ENCODE measurements around the gene PITPNM3. TPM values are rescaled to one million over a fixed set of nuclear protein-coding genes. Genes with fewer than 3 reads are reported as not detected.

Gene PITPNM3
- total RNA-seq, 2 donors from 2014 or later, result 11.3 to 18.2 TPM

- no peak overlapping the region for H3K27ac ChIP-seq
- no peak overlapping the region for H3K4me3 ChIP-seq
- TF ChIP-seq CTCF (IDR thresholded peaks at IDR 0.05), result no peak
- no peaks in the 10 kb centered on the region for H3K27me3 ChIP-seq
- intact Hi-C loops (cut with DNase I), result no loop called here
- H3K9ac ChIP-seq (ENCODE audit: low read depth in 2 of 2, low read length in 2 of 2), result no peak overlapping the region
- no peaks in the 10 kb centered on the region for H3K9me3 ChIP-seq
- H3K36me3 ChIP-seq, result no peaks in the 10 kb centered on the region
- H3K4me1 ChIP-seq, result no peaks in the 10 kb centered on the region
- DNase-seq, result no peak
Measured at GRCh38 chr17:6442775-6443174, 113.6 kb downstream of the PITPNM3 start.

GRCh38 chr17:6439951-6440350 is 116.4 kb downstream of the PITPNM3 start:
- Histone ChIP-seq H3K9me3 (no peaks in the 10 kb centered on the region), H3K27ac (no peak overlapping the region), H3K27me3 (no peaks in the 10 kb centered on the region), H3K9ac (ENCODE audit: low read depth in 2 of 2, low read length in 2 of 2) (no peak overlapping the region), H3K36me3 (no peaks in the 10 kb centered on the region), H3K4me3 (no peak overlapping the region), H3K4me1 (no peaks in the 10 kb centered on the region)
- TF ChIP-seq CTCF (IDR thresholded peaks at IDR 0.05), result no peak
- DNase-seq, result no peak
- intact Hi-C loops (cut with DNase I), result loop anchor here (5.0 kb wide), 1 partner anchor 848 kb away; no protein-coding TSS in a partner anchor

- Histone ChIP-seq H3K27me3 (no peaks in the 10 kb centered on the region), H3K4me3 (no peak overlapping the region), H3K9ac (ENCODE audit: low read depth in 2 of 2, low read length in 2 of 2) (no peak overlapping the region), H3K9me3 (no peaks in the 10 kb centered on the region), H3K4me1 (no peaks in the 10 kb centered on the region), H3K36me3 (no peaks in the 10 kb centered on the region), H3K27ac (no peak overlapping the region)
- intact Hi-C loops (cut with DNase I), result loop anchor here (5.0 kb wide), 1 partner anchor 846 kb away; no protein-coding TSS in a partner anchor
- DNase-seq, result no peak
- no peak for TF ChIP-seq CTCF (IDR thresholded peaks at IDR 0.05)
Measured at GRCh38 chr17:6437956-6438355, 118.4 kb downstream of the PITPNM3 start.

- DNase-seq, result no peak
- Histone ChIP-seq H3K9me3 (no peaks in the 10 kb centered on the region), H3K27me3 (no peaks in the 10 kb centered on the region), H3K9ac (ENCODE audit: low read depth in 2 of 2, low read length in 2 of 2) (no peak overlapping the region), H3K36me3 (no peaks in the 10 kb centered on the region), H3K4me1 (no peaks in the 10 kb centered on the region), H3K4me3 (no peak overlapping the region), H3K27ac (no peak overlapping the region)
- intact Hi-C loops (cut with DNase I), result loop anchor here (5.0 kb wide), 1 partner anchor 845 kb away; no protein-coding TSS in a partner anchor
- TF ChIP-seq CTCF (IDR thresholded peaks at IDR 0.05), result no peak
Measured at GRCh38 chr17:6437466-6437865, 118.9 kb downstream of the PITPNM3 start.

GRCh38 chr17:6435968-6436367 is 120.4 kb downstream of the PITPNM3 start:
- DNase-seq, result peak; percentile 56
- H3K27ac ChIP-seq, result no peak overlapping the region
- H3K4me3 ChIP-seq, result no peak overlapping the region
- intact Hi-C loops (cut with DNase I), result loop anchor here (5.0 kb wide), 1 partner anchor 844 kb away; no protein-coding TSS in a partner anchor
- H3K4me1 ChIP-seq, result no peaks in the 10 kb centered on the region
- H3K9me3 ChIP-seq, result no peaks in the 10 kb centered on the region
- H3K9ac ChIP-seq (ENCODE audit: low read depth in 2 of 2, low read length in 2 of 2), result no peak overlapping the region
- H3K27me3 ChIP-seq, result no peaks in the 10 kb centered on the region
- no peaks in the 10 kb centered on the region for H3K36me3 ChIP-seq
- peak; percentile 83 for TF ChIP-seq CTCF (IDR thresholded peaks at IDR 0.05)

Data from colonic mucosa (tissue), 4 donors.